ENCODE measurements around the gene ARRB1.
"Not testable (repeated sequence)": the region's sequence is repeated elsewhere in the genome, so short reads cannot be mapped to it uniquely, and the experiment has no call there.

Gene ARRB1

DNA sequence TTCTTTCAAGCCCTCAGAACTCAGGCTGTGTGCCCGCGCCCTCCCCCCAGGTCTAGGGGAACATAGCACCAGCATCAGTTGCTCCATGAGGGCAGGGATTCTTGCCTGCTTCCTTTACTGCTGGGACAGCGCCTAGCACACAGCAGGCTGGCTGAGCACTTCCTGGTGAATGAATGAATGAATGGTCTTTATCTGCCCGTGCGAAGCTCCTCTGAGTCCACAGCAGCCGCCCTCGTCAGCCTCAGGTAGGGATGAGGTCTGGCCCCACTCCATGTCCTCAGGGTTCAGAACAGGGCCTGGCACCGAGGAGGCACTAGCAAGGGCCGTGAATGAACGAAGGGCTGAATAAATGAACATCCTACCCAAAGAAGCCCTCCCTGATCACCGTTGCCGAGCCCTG lies 27.3 kb downstream of the ARRB1 start:
- no peak for DNase-seq (ENCODE audit: low read depth in 2 of 2)

DNA sequence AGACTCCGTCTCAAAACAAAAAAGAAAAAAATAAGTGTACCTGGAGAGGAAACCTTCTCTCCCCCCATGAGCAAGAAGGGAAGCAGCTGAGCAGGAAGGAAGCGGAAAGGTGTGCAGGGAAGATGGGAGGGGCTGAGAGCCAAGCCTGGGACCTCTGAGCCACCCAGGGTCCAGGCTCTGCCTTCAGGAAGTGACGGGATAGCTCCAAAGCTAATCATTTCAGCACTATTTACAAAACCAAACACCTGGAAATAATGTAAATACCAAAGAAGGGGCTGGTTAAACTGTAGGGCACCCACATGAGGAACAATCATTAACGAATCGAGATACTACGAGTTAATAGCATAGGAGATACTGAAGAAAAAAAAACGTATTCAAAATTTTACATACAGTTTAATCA lies 27.9 kb downstream of the ARRB1 start:
- DNase-seq (ENCODE audit: low read depth in 2 of 2) = no peak

DNA sequence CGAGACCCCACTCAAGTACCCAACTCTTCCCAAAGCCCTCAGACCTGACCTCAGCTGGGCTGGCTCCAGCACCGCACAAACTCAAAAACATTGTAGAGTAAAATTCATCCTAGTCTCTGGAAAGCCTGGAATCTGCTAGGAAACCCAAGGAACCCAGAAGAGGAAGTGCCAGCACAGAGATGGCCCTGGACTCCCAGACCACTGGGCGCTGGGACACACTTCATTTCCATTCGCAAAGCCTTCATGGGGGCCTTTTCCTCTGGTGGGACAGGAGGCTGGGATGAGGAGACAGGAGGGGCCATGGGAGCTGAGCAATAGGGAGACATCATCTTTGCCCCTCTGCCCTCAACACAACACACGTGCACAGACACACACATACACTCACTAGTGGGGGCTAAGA lies 30.8 kb downstream of the ARRB1 start:
- DNase-seq (ENCODE audit: low read depth in 2 of 2) = no peak

DNA sequence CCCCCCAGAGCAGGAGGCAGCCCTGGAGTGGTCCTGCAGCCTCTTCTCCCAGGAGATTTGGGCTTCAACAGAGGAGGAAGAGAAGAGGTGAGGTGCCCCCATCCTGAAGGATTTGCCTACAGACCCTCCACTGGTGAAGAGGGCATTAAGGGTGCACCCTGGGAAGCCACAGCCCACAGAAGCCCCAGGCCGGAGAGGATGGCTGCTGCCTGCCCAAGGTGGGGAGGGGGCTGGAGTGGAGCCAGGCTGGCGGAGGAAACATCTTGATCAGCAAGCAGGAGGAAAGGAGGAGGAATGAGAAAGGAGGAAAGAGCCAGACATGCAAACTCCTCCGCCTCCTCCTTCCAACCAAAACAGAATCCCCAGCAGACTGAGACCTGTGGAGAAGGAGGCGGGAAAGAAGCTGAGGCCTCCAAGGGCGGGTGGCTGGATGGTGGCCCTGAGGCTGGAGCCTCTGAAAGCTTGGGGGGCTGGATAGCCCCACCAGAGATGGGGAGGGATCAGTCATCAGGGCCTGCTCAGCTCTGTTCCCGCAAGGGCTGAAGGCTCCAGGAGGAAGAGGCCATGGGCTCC lies 31.3 kb downstream of the ARRB1 start:
- no peak for DNase-seq (ENCODE audit: low read depth in 2 of 2)

DNA sequence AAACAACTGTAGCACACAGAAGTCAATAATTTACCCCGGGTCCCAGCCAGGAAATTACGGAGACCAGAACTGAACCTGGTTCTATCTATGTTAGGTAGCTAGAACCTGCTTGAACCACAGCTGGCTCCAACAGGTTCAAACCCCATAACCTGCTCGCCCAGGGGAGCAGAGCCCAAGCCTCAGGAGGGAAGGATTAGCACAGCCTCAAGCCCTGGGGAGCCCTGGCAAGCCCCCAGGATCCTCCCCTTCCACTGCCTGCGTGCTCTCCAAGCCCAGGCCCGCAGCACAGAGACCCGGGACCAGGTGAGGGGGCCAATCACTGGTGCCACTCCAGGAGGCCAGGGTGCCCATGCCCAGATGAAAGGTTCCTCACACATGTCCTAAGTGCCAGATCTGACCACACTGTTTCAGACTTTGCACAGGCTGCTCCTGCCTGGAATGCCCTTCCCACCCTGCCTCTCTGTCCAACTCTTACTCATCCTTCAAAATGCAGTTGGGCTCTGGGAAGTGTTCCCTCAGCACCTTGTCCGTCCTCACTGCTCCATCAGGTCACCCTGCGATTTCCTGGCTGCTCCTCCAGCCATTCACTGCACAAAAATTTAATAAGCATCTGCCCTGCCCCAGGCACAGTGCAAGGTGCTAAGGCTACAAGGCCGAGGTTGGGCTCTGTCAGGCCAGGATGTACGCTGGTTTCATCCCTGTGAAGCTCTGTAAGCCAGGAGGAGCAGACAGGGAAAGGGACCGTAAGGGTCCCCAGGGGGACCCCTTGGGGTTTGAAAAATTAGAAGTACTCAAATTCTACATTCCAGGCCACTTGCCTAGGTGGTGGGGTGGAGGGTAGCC lies 32.2 kb downstream of the ARRB1 start:
- no peak for DNase-seq (ENCODE audit: low read depth in 2 of 2)

DNA sequence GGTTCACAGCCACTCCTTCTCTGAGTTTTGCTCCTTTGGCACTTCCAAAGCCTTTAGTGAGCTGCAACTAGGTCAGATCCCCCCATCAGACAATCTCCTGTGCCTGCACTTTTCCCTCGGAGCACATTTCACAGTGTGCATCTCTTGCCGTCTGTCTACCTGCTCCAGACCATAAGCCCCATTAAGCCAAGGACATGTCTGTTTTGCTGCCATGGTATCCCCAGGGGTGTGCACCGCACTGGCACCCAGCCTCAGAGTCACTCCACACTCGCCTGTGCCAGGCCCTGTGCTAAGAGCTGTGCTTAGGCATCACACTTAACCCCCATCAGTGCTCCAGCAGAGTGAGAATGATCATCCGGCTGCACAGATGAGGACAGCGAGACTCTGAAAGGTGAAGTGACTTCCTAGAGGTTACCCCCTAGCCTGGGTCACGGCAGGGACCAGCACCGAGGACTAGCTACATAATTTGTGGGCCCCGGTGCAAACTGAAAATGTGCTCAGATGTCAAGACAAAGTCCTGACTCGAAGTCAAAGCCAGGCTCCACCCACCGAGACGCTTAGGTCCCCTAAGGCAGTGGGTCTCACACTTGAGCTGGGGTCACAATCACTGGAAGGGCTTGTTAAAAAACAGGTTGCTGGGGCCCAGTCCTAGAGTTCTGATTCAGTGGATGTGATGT lies 33.9 kb downstream of the ARRB1 start:
- no peak for DNase-seq (ENCODE audit: low read depth in 2 of 2)

DNA sequence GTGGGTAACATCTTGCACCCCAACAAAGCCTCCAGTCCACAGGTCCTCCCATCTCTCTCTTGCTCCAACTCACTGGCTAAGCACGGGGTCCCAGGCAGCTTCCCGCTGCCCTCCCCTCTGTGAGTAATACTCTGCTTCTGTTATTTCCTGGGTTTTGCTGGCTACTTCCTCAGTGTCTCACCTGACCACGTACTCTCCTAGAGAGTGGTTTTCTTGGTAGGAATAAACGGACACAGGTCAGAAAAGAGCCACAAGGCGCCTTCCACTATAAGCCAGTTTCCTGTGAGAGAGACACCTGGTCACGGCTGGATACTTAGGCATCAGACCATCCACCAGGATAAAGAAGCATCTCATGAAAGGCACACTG lies 36.0 kb downstream of the ARRB1 start:
- DNase-seq (ENCODE audit: low read depth in 2 of 2) = no peak

DNA sequence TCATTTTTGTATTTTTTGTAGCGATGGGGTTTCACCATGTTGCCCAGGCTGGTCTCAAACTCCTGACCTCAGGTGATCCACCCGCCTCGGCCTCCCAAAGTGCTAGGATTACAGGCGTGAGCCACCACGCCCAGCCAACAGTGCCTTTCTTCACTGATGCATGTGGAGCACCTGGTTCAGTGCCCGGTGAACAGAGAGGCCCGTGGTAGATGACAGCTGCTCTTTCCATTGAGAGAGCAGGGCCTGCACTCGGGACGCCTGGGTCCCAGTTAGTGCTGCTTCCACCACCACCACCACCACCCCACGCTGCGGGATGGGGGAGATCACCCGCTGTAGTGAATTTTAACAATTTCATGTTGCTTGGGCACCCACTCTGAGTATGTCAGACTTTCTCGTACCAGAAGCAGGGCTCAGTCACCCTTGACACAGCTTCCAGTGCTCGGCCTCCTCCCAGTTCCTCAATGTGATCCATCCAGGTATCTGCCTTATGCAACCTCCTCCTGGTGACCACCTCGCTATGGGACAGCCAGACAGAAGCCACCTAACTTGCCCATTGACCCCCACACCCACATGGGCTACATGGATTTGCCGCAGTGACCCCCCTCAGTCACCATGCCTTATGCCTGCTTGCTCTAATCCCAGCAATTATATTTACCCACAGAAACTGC lies 36.6 kb downstream of the ARRB1 start:
- DNase-seq (ENCODE audit: low read depth in 2 of 2) = no peak

DNA sequence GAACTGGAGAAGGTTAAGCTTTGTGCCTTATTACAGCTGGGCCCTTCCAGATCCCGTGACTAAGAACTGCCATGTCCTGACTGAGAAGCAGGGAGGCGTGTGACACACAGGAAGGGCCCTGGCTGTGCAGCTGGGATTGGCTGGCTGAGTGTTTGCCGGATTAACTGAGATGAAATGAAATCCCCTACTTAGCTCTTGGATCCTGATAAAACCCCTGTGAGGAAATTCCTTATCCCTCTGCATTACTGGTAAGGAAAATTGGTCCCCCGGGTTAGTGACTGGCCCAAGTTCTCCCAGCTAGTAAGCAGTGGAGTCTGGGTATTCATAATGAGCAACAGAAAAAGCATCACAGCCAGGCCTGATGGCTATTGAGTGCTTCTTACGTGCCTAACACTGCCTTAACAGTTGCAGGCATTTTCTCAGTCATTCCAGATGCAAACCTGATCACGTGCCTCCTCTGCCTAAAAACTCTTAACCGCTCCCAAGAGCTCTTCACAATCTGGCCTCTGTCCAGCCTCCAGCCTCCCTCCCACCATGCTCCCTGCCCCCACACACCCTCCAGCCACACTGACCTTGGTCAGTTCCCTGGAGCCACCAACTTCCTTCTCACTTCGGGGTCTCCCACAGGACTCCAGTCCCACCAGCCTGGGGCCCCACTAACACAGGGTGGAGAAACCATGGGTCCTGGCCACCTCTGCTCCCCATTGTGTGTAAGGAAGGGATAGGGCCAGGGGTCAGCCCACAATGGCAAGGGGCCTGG lies 37.8 kb downstream of the ARRB1 start:
- no peak for DNase-seq (ENCODE audit: low read depth in 2 of 2)

DNA sequence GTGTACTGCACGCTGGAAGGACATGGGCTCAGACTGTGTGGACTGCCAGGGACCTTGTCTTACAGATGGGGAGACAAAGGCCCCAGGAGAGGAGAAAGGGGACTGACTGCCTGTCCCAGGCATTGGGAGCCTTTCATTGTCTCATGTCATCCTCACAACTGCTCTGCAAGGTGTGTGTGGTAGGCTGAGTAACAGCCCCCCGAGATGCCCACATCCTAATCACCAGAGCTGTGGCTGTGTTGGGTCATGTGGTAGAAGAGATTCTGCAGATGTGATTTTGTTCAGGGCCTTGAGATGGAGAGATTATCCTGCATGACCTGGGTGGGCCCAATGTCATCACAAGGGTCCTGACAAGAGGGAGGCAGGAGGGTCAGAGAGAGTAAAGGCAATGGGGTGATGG lies 39.1 kb downstream of the ARRB1 start:
- no peak for DNase-seq (ENCODE audit: low read depth in 2 of 2)

DNA sequence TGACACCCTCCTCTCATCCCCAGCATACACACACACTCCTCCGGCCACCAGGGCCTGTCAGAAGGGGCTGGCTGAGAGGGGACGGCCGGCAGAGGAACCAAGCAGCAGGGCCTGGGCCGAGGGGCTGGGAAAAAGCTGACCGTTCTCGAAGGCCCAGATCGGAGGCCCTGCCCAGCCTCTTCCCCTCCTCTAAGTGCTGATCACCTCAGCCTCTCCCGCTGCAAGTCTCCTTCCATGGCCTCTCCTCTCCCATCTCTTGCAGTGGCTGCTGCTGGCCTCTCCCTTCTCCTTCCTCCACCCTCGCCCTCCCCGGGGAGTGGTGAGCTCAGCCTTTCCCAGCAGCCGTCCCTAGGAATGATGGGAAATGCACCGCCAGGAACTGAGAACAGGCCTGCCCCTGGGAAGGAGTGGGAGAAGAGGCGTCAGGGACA lies 39.6 kb downstream of the ARRB1 start:
- DNase-seq (ENCODE audit: low read depth in 2 of 2) = no peak

DNA sequence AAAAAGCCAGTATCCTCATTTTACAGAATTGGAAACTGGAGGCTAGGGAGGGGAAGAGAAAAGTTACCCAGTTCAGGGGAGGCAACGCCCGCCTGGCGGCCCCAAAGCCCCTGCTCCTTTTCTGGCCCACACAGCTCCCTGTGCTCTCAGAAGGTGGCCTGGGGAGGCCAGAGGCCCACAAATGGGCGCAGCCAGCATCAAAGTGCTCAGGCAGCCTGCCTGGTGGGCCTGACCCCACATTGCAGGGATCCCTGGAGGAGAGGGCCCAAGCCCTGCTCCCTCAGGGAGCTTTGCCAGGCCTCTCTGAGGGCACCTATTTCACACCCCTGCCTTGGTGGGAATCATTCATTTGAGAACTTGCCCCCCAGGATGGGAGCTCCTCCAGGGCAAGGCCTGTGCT lies 42.5 kb downstream of the ARRB1 start:
- no peak for DNase-seq (ENCODE audit: low read depth in 2 of 2)

DNA sequence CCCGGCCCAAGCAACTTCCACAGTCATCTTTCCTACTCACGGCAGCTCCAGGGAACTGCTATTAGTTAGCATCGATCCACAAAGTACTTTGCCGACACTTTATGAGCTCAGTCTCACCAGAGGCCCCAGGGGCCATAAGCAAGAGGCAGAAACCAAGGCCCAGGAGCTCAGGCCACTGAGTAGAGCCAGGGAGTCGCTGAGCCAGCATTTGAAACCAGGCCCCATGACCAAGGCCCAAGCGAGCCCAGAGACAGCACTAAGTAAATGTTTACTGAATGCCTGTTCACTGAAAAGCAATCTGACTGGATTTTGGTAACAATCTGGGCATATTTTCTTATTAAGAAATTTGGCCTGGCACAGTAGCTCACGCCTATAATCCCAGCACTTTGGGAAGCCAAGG lies 43.3 kb downstream of the ARRB1 start:
- no peak for DNase-seq (ENCODE audit: low read depth in 2 of 2)

DNA sequence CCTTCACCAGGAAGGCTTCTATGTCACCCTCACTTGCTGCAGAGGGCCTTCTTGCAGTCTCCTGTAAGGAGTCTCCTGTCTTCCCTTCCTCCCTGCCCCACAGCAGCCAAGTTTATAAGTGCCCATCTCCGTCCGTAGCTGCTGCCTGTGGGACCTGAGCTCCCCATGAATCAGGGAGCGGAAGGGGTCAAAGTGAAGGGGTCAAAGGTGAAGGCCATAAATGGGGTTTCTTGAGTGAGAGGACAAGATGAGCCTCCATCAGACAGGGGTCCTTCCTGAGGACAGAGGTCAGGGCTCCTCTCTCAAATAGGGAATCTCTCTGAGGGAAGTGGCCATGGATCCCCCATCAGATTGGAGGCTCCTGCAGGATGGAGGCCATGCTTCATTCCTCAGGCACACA lies 44.4 kb downstream of the ARRB1 start:
- no peak for DNase-seq (ENCODE audit: low read depth in 2 of 2)

DNA sequence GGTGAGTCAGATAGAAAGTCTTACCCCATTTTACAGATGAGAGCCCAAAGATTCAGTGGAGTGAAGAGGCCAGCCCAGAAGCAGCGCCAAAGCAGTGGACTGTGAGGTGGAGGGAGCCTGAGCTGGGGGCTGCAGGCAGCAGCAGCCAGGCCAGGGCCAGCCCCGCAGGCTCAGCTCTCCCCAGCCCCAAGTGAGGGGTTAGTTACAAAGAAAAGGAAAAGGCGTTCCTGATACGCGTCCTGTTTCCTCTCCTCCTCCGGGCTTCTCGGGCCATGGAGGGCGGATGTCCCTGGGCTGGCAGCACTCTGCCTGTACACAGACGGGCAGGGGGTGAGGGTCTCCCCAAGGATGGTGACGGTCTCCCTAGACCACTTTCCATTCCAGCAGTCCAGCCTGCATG lies 44.9 kb downstream of the ARRB1 start:
- no peak for DNase-seq (ENCODE audit: low read depth in 2 of 2)

DNA sequence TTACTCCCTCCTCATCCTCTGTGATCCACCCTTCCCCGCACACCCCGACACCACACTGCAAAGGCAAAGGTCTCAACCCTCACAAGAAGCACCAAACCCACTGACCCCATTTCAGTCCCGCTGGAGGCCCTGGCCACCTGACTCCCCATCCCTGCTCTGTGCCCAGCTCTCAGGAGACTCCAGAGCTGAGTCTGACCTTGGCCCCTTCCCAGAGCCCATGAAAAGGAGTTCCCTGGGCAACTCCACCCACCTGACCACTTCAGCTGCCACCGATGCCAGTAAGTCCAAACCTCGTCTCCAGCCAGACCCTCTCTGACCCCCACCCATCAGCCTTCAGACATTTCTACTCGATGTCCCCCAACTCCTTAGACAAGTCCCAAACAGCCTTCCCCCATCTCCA lies 45.5 kb downstream of the ARRB1 start:
- no peak for DNase-seq (ENCODE audit: low read depth in 2 of 2)

DNA sequence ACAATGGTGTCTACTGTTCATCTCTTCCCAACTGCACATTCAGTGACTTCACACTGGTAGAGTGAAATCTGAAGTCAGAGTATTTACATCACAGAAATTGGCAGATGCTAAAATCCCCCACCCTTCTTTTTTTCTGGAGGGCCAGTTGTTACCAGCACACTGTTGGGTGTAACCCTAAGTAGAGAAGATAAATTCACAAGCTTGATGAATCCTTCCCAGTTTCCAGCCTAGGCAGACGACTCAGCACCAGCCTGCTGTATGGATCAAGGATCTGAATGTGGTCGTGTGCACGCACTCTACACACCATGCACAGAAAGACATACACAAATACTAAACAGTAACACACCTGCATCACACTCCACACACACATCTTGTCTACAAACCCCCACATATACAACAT lies 46.0 kb downstream of the ARRB1 start:
- DNase-seq (ENCODE audit: low read depth in 2 of 2) = no peak

DNA sequence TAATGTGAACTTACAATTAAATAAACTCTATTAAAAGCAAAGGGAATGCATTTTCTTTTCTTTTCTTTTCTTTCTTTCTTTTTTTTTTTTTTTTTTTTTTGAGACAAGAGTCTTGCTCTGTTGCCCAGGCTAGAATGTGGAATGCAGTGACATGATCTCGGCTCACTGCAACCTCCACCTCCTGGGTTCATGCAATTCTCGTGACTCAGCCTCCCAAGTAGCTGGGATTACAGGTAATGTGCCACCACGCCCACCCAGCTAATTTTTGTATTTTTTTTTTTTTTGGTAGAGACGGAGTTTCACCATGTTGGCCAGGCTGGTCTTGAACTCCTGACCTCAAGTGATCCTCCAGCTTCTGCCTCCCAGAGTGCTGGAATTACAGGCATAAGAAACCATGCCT lies 46.5 kb downstream of the ARRB1 start:
- DNase-seq (ENCODE audit: low read depth in 2 of 2) = not testable (repeated sequence)

DNA sequence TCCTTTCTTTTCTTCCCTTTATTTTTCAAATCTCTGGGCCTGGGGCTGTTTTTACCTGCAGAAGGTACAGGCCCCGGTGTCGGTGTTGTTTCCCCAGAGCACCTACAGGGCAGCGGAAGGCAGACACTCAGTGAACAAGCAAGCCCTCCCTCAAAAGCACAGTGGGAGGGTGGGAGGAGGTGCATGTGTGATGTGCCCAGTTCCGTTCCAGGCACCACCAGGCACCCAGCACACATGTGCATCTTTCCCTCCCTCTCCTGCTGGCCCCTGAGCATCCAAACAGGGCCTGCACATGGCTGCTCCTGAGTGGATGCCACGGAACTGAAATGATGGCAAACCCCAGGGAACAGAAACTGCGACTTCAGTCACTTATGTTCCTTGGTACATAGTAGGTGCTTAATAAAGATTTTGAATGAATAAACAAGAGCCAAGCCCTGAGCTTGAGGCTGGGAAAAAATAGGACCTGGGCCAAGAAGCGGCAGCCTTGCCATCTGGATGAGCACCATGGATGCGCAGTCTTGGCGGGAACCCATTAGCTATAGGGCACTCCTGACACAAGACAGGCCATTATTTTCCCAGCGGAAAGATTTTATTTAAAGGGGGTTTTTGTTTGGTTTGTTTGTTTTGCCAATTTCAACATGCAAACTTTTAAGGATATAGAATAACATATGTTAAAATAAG lies 47.8 kb downstream of the ARRB1 start:
- DNase-seq (ENCODE audit: low read depth in 2 of 2) = no peak

DNA sequence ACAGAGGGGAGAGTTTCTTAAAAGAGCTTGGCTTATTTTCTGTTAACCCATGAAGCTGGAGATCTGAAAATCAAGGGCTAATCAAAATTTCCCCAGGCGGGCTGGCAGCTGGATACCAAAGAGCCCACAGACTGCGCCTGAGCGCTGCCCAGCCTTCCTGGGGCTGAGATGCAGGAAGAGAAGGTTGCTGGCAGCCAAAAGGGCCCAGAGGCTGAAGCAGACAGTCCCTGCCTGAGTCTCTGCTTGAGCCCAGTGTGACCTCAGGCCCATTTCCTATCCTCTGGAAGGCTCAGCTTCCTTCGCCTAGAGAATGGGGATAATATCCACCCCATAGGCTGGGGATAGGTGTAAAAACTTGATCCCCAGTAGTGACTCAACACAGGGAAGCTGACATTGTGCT lies 49.1 kb downstream of the ARRB1 start:
- DNase-seq (ENCODE audit: low read depth in 2 of 2) = no peak

DNA sequence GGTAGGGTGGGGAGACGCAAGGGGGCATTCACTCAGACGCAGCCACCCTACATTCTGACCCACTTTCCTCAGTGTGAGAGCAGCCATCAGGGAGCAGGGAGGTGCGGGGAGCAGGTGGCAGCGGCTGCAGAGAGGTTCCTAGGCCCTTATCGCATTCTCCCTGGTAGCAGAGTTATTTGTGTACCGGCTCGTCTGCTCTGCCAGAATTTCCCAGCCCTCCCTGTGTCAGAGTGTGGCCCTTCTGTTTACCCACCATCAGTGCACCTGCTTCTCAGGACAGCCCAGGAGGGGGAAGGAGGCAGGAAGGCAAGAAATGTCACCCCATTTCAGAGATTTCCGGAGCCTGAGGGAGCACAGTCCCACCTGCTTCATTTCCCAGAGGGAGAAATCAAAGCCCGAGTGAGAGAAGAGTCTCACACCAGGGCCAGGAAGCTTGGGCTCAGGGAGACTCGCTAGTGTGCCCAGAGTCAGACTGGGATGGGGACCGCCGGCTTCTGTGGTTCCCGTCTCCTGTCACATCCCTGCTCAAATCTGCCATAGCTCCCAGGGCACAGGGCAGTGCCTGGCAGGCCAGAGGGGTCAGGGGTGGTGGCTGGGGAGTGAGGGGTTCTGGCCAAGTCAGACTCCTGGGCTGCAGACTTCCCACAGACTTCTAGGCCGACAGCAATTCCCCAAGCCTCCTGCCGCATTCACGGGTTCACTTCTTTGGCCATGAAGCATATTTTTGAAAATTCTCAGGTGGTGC lies 49.7 kb downstream of the ARRB1 start:
- DNase-seq (ENCODE audit: low read depth in 2 of 2) = no peak

Measured in stimulated activated CD8-positive, alpha-beta memory T cell treated with anti-CD3 and anti-CD28 coated beads, Interleukin-7, amount 100 ng/mL, for 4 hours (primary cell).